DOHH2 (cell line): ENCODE measurements around the gene TSPO.

Experiments used
- EZH2phosphoT487 ChIP-seq: fragments of 200-600 bp; sonication (generic); IDR thresholded peaks from 2 replicates; pipeline ENCODE4 v1.6.1; 2017; ENCODE audit warnings: borderline replicate concordance, mild to moderate bottlenecking, antibody characterized with exemption, low read length, moderate library complexity, mixed read lengths
- TF ChIP-seq, protein P1 (sequence below): fragments of 200-600 bp; sonication (generic); IDR thresholded peaks from one replicate; pipeline ENCODE4 v1.5.1; 2014; ENCODE audit warnings: antibody characterized with exemption, mild to moderate bottlenecking, low read depth, low read length; ENCODE audit not compliant: poor library complexity, severe bottlenecking

DNA sequence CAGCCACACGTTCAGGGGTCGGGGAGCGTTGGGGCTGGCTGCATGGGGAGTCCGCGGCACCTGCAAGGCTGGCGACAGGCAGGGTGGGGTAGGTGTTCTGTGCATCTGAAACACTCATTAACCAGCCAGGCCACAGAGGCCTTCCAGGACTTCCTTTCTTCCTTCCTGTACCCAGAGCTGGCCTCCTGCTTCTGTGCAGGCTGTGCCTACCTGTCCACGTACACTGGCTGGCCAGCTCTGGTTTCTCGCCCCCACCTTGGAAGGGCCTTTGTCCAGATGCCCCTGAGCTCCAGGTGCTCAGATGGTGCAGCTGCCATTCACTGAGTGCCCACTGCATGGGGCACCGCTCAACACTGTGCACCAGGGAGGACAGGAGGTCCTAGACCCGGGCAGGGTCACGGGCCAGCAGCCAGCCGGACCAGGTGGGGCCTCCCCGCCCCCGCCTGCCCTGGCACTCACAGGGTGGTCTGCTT lies 19.7 kb downstream of the TSPO start:
- no peak for TF ChIP-seq EZH2phosphoT487
- TF ChIP-seq, protein P1, sequence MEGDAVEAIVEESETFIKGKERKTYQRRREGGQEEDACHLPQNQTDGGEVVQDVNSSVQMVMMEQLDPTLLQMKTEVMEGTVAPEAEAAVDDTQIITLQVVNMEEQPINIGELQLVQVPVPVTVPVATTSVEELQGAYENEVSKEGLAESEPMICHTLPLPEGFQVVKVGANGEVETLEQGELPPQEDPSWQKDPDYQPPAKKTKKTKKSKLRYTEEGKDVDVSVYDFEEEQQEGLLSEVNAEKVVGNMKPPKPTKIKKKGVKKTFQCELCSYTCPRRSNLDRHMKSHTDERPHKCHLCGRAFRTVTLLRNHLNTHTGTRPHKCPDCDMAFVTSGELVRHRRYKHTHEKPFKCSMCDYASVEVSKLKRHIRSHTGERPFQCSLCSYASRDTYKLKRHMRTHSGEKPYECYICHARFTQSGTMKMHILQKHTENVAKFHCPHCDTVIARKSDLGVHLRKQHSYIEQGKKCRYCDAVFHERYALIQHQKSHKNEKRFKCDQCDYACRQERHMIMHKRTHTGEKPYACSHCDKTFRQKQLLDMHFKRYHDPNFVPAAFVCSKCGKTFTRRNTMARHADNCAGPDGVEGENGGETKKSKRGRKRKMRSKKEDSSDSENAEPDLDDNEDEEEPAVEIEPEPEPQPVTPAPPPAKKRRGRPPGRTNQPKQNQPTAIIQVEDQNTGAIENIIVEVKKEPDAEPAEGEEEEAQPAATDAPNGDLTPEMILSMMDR = no peak
